ENCODE results near the gene MRPS5.

GRCh38 chr2:95063086-95063958, 58.3 kb downstream of the MRPS5 start:
- TF ChIP-seq GATA3 (IDR thresholded peaks at IDR 0.05; ENCODE audit: low read depth, low read length) (no peak), GATA2 (IDR thresholded peaks at IDR 0.05; ENCODE audit: low read depth, low read length) (no peak)

Measured in SH-SY5Y (cell line).